ENCODE results near the gene ADAT2. TPM values are rescaled to one million over a fixed set of nuclear protein-coding genes. Genes with fewer than 3 reads are reported as not detected.

ADAT2 gene
- total and polyA plus RNA-seq, 2 of the 4 experiments (the other 2 are of a cell fraction), result 2.7 to 5.4 TPM

DNA sequence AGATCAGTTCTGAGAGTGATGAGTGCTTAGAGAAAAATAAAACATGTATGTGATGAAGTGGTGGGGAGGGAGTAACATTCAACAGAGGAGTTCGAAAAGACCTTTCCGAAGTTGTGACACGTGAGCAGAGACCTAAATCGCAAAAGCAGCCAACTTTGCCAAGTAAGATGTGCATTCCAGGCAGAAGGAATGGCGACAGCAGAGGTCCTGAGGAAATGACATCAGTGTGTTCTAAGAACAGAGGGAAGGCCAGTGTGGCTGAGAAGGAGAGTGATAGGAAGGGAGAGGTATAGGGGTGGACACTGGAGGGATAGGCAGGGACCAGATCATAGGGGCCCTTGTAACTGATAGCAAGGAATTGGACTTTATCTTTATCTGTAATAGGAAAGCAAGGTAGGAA, 51.3 kb downstream of the ADAT2 start:
- POLR2A ChIA-PET (ENCODE audit: unreplicated experiment), result no interaction called here

More for the DNA sequence above, 51.3 kb downstream of the ADAT2 start:
- Histone ChIP-seq H4K20me1 (ENCODE audit: insufficient read depth, low read length) (no peaks in the 10 kb centered on the region), H3K4ac (ENCODE audit: low read depth, low read length) (no peak overlapping the region), H3K27ac (ENCODE audit: insufficient read depth, low read length) (no peak overlapping the region), H3K27me3 (ENCODE audit: control insufficient read depth, insufficient read depth, low read length) (no peaks in the 10 kb centered on the region), H2AK9ac (replicated peaks; ENCODE audit: low read depth, low read length, poor library complexity) (no peak overlapping the region), H3K14ac (replicated peaks; ENCODE audit: low read depth, low read length) (no peak overlapping the region), H2BK15ac (ENCODE audit: low read depth, low read length) (no peak overlapping the region), H3K23ac (ENCODE audit: low read depth, low read length) (no peak overlapping the region), H3K4me2 (ENCODE audit: low read depth, low read length) (no peak overlapping the region), H2BK20ac (ENCODE audit: low read depth, low read length) (no peak overlapping the region), H2AFZ (replicated peaks; ENCODE audit: low read length, poor library complexity) (no peak overlapping the region), H3K9ac (ENCODE audit: low read depth, low read length) (no peak overlapping the region), H3K18ac (ENCODE audit: low read depth, low read length) (no peak overlapping the region), H3K36me3 (ENCODE audit: control insufficient read depth, insufficient read depth, low read length) (no peaks in the 10 kb centered on the region), H2AK5ac (ENCODE audit: low read depth, low read length) (no peak overlapping the region), H3K56ac (ENCODE audit: extremely low read depth, insufficient read depth, low read length) (no peak overlapping the region), H4K8ac (ENCODE audit: low read depth in 2 of 2, low read length in 2 of 2) (no peak overlapping the region), H2BK5ac (ENCODE audit: low read depth, low read length, poor library complexity, severe bottlenecking) (no peak overlapping the region), H4K5ac (ENCODE audit: low read depth, low read length) (no peak overlapping the region), H3K79me1 (ENCODE audit: low read depth in 1 of 2, low read length in 2 of 2) (no peaks in the 10 kb centered on the region), H3K9me1 (ENCODE audit: insufficient read depth, low read length) (no peaks in the 10 kb centered on the region), H2BK120ac (ENCODE audit: low read depth, low read length) (no peak overlapping the region), H3K9me3 (ENCODE audit: control insufficient read depth, insufficient read depth, low read length) (no peaks in the 10 kb centered on the region), H3K4me3 (ENCODE audit: insufficient read depth, low read depth, low read length) (no peak overlapping the region), H4K91ac (ENCODE audit: insufficient read depth, low read depth, low read length) (no peak overlapping the region), H3K4me1 (ENCODE audit: control insufficient read depth, insufficient read depth, low read length) (peaks cover 3% of the 10 kb centered on the region; the same call in 1 of the 2 replicates)
- TF ChIP-seq NFE2L2 (IDR thresholded peaks at IDR 0.05; ENCODE audit: low read depth, low read length) (no peak), MXI1 (IDR thresholded peaks at IDR 0.05; ENCODE audit: borderline replicate concordance, low read depth, low read length) (no peak), RAD21 (IDR thresholded peaks at IDR 0.05; ENCODE audit: low read length) (no peak), CHD1 (IDR thresholded peaks at IDR 0.05; ENCODE audit: low read depth, low read length) (no peak), MAZ (IDR thresholded peaks at IDR 0.05; ENCODE audit: borderline replicate concordance, low read depth, low read length) (no peak), POLR2A (IDR thresholded peaks at IDR 0.05; ENCODE audit: low read depth, low read length) (no peak), RFX5 (IDR thresholded peaks at IDR 0.05; ENCODE audit: low read depth, low read length) (no peak), SMC3 (IDR thresholded peaks at IDR 0.05; ENCODE audit: low read depth, low read length) (no peak), CEBPB (IDR thresholded peaks at IDR 0.05; ENCODE audit: low read depth, low read length) (no peak)
- TF ChIP-seq, protein P1, sequence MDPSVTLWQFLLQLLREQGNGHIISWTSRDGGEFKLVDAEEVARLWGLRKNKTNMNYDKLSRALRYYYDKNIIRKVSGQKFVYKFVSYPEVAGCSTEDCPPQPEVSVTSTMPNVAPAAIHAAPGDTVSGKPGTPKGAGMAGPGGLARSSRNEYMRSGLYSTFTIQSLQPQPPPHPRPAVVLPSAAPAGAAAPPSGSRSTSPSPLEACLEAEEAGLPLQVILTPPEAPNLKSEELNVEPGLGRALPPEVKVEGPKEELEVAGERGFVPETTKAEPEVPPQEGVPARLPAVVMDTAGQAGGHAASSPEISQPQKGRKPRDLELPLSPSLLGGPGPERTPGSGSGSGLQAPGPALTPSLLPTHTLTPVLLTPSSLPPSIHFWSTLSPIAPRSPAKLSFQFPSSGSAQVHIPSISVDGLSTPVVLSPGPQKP (IDR thresholded peaks at IDR 0.05; ENCODE audit: borderline replicate concordance, low read depth, low read length), result no peak
- TF ChIP-seq, protein P2, sequence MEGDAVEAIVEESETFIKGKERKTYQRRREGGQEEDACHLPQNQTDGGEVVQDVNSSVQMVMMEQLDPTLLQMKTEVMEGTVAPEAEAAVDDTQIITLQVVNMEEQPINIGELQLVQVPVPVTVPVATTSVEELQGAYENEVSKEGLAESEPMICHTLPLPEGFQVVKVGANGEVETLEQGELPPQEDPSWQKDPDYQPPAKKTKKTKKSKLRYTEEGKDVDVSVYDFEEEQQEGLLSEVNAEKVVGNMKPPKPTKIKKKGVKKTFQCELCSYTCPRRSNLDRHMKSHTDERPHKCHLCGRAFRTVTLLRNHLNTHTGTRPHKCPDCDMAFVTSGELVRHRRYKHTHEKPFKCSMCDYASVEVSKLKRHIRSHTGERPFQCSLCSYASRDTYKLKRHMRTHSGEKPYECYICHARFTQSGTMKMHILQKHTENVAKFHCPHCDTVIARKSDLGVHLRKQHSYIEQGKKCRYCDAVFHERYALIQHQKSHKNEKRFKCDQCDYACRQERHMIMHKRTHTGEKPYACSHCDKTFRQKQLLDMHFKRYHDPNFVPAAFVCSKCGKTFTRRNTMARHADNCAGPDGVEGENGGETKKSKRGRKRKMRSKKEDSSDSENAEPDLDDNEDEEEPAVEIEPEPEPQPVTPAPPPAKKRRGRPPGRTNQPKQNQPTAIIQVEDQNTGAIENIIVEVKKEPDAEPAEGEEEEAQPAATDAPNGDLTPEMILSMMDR (conservative IDR thresholded peaks at IDR 0.05; ENCODE audit: low read depth, low read length), result no peak
- ATAC-seq (ENCODE audit: low read depth), result no peak
- in situ Hi-C loops (cut with MboI; ENCODE audit: low sequenced_read_pairs), result no loop called here
- CTCF ChIA-PET, result no interaction called here
- dilution Hi-C loops (cut with HindIII; ENCODE audit: low sequenced_read_pairs, unreplicated experiment), result no loop called here
- DNase-seq, result no peak
- intact Hi-C loops (cut with micrococcal nuclease), result no loop called here
- BruUV-seq (replicated peaks), result no TSS peak
- WGBS, 2 experiments (ENCODE audit: extremely low coverage in 2 of 2, insufficient read length in 1 of 2), result 89% methylated on average over 5 of the region's 5 CpGs; no CpG with 5 or more reads in 1 of the 2 experiments
